ENCODE results near the gene WNT5A. TPM values are rescaled to one million over a fixed set of nuclear protein-coding genes. Genes with fewer than 3 reads are reported as not detected.

WNT5A gene
- total RNA-seq, 1 donor from 2014 or later: 3.3 TPM

- DNase-seq (ENCODE audit: low spot score): peak; percentile 45
- H3K27ac ChIP-seq: no peak overlapping the region
- H3K9me3 Mint-ChIP-seq: no peaks in the 10 kb centered on the region
Measured at GRCh38 chr3:55434789-55435188, 52.3 kb downstream of the WNT5A start.

GRCh38 chr3:55431041-55431440 is 56.1 kb downstream of the WNT5A start:
- no peak for DNase-seq (ENCODE audit: low spot score)
- Histone ChIP-seq H3K79me2 (ENCODE audit: low read depth) (no peaks in the 10 kb centered on the region), H3K27me3 (no peaks in the 10 kb centered on the region), H3K27ac (no peak overlapping the region), H3K4me2 (no peak overlapping the region), H4K20me1 (ENCODE audit: low read depth) (no peaks in the 10 kb centered on the region), H3K4me1 (no peaks in the 10 kb centered on the region), H3F3A (ENCODE audit: low read depth) (no peaks in the 10 kb centered on the region), H3K9me3 (ENCODE audit: low read depth) (no peaks in the 10 kb centered on the region), H3K36me3 (no peaks in the 10 kb centered on the region), H3K4me3 (no peak overlapping the region), H3K9ac (no peak overlapping the region), H2AFZ (replicated peaks) (no peak overlapping the region)
- peaks cover 4% of the 10 kb centered on the region for H3K4me1 Mint-ChIP-seq
- H3K27ac Mint-ChIP-seq: no peak overlapping the region
- peaks cover 7% of the 10 kb centered on the region for H3K27me3 Mint-ChIP-seq (ENCODE audit: insufficient read depth, low read depth)
- H3K9me3 Mint-ChIP-seq: no peaks in the 10 kb centered on the region
- H3K36me3 Mint-ChIP-seq: no peaks in the 10 kb centered on the region
- no peak overlapping the region for H3K4me3 Mint-ChIP-seq
- no peak for TF ChIP-seq CTCF (IDR thresholded peaks at IDR 0.05)
- TF ChIP-seq EZH2 (IDR thresholded peaks at IDR 0.05): no peak
- TF ChIP-seq EZH2phosphoT487 (IDR thresholded peaks at IDR 0.05): no peak

More at GRCh38 chr3:55434789-55435188, 52.3 kb downstream of the WNT5A start:
- Histone ChIP-seq H2AFZ (replicated peaks) (no peak overlapping the region), H4K20me1 (ENCODE audit: low read depth) (no peaks in the 10 kb centered on the region), H3K4me2 (no peak overlapping the region), H3F3A (ENCODE audit: low read depth) (no peaks in the 10 kb centered on the region), H3K79me2 (ENCODE audit: low read depth) (no peaks in the 10 kb centered on the region), H3K36me3 (no peaks in the 10 kb centered on the region), H3K4me3 (no peak overlapping the region), H3K4me1 (no peaks in the 10 kb centered on the region), H3K27me3 (no peaks in the 10 kb centered on the region), H3K9ac (no peak overlapping the region), H3K9me3 (ENCODE audit: low read depth) (no peaks in the 10 kb centered on the region)
- Mint-ChIP-seq H3K4me1 (no peaks in the 10 kb centered on the region), H3K27me3 (ENCODE audit: insufficient read depth, low read depth) (peaks cover 4% of the 10 kb centered on the region), H3K4me3 (no peak overlapping the region), H3K27ac (no peak overlapping the region), H3K36me3 (no peaks in the 10 kb centered on the region)
- peak; percentile 61 for TF ChIP-seq CTCF (IDR thresholded peaks at IDR 0.05)
- no peak for TF ChIP-seq EZH2 (IDR thresholded peaks at IDR 0.05)
- no peak for TF ChIP-seq EZH2phosphoT487 (IDR thresholded peaks at IDR 0.05)

GRCh38 chr3:55427739-55428138 is 59.4 kb downstream of the WNT5A start:
- H3K4me2 ChIP-seq: no peak overlapping the region
- H3K4me1 ChIP-seq: no peaks in the 10 kb centered on the region
- H3K79me2 ChIP-seq (ENCODE audit: low read depth): no peaks in the 10 kb centered on the region
- no peak overlapping the region for H3K27ac Mint-ChIP-seq
- no peaks in the 10 kb centered on the region for H3K9me3 ChIP-seq (ENCODE audit: low read depth)
- H3K4me1 Mint-ChIP-seq: peaks cover 4% of the 10 kb centered on the region
- peaks cover 7% of the 10 kb centered on the region for H3K27me3 Mint-ChIP-seq (ENCODE audit: insufficient read depth, low read depth)
- H2AFZ ChIP-seq (replicated peaks): no peak overlapping the region
- no peak overlapping the region for H3K4me3 ChIP-seq
- no peaks in the 10 kb centered on the region for H3K27me3 ChIP-seq
- no peaks in the 10 kb centered on the region for H3F3A ChIP-seq (ENCODE audit: low read depth)
- TF ChIP-seq EZH2phosphoT487 (IDR thresholded peaks at IDR 0.05) (no peak), CTCF (IDR thresholded peaks at IDR 0.05) (no peak), EZH2 (IDR thresholded peaks at IDR 0.05) (no peak)
- no peak overlapping the region for H3K9ac ChIP-seq
- no peaks in the 10 kb centered on the region for H3K36me3 ChIP-seq
- no peak for DNase-seq (ENCODE audit: low spot score)
- H3K9me3 Mint-ChIP-seq: no peaks in the 10 kb centered on the region
- H3K36me3 Mint-ChIP-seq: no peaks in the 10 kb centered on the region
- H3K4me3 Mint-ChIP-seq: no peak overlapping the region
- H4K20me1 ChIP-seq (ENCODE audit: low read depth): no peaks in the 10 kb centered on the region
- H3K27ac ChIP-seq: no peak overlapping the region

All from neural progenitor cell (in vitro differentiated cells).